Ectodermal cell (in vitro differentiated cells): ENCODE measurements around the gene OR2H1.

Experiments used
- H3K27ac ChIP-seq: 2 replicates; pipeline ENCODE4 v1.7.0; 2013; ENCODE audit warnings: mild to moderate bottlenecking, low read depth, low read length; ENCODE audit not compliant: insufficient read depth, poor library complexity, severe bottlenecking
- H3K27me3 ChIP-seq: 2 replicates; pipeline ENCODE4 v1.7.0; 2013; ENCODE audit warnings: mild to moderate bottlenecking, low read length; ENCODE audit not compliant: insufficient read depth, control insufficient read depth, poor library complexity, severe bottlenecking
- H3K36me3 ChIP-seq: one replicate; pipeline ENCODE4 v1.7.0; 2013; ENCODE audit warnings: low read length; ENCODE audit not compliant: control insufficient read depth, insufficient read depth
- H3K4me1 ChIP-seq: one replicate; pipeline ENCODE4 v1.7.0; 2013; ENCODE audit warnings: low read length; ENCODE audit not compliant: control insufficient read depth, insufficient read depth
- H3K4me3 ChIP-seq: 2 replicates; pipeline ENCODE4 v1.7.0; 2013; ENCODE audit warnings: low read depth, low read length, control low read depth; ENCODE audit not compliant: insufficient read depth
- H3K9me3 ChIP-seq: 2 replicates; pipeline ENCODE4 v1.7.0; 2013; ENCODE audit warnings: mild to moderate bottlenecking, low read length, moderate library complexity; ENCODE audit not compliant: control insufficient read depth
- WGBS, 2 experiments: methylation state at CpG; one replicate each; pipeline ENCODE4 v1.1.7; 2013; ENCODE audit warnings: missing lambda C conversion rate in 2 of 2; 5-methylcytosine and 5-hydroxymethylcytosine counted together

Gene OR2H1

DNA sequence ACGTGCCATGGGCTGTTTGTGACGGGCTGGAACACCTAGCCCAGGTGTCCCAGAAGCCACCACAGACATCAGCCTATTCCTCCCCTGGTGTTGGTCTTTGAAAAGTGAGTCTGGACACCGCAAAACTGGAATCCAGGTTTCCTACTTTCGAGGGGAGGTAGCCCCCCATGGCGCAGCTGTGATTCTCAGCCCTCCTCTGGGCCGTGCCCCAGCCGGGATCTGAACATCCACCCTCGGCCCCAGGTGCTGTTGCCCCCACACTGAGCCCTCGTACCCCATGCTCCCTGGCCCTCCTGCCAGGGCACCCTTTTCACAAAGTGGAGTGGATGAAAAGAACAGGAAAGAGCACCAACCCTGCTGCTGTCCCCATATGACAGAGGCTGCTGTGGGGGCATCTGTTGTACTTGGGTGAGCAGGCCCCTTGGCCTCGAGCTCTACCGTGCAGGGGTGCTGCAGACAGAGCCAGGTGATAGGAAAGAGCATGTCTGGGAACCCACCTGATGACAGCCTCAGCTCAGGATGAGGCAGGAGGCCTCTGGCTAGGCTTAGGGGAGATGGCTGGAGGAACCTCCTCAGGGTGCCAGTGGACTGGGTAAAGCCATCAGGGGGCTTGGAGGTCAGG, 49.6 kb downstream of the OR2H1 start:
- whole genome bisulfite sequencing, 2 experiments = 85 to 91% methylated on average over 11 of the region's 11 CpGs
- H3K9me3 ChIP-seq = no peaks in the 10 kb centered on the region
- H3K4me1 ChIP-seq = peaks cover 3% of the 10 kb centered on the region
- H3K27ac ChIP-seq = no peak overlapping the region
- H3K4me3 ChIP-seq = no peak overlapping the region
- no peaks in the 10 kb centered on the region for H3K36me3 ChIP-seq
- H3K27me3 ChIP-seq = no peaks in the 10 kb centered on the region

- Histone ChIP-seq H3K36me3 (no peaks in the 10 kb centered on the region), H3K27me3 (no peaks in the 10 kb centered on the region), H3K4me3 (no peak overlapping the region), H3K27ac (no peak overlapping the region), H3K4me1 (peaks cover 3% of the 10 kb centered on the region), H3K9me3 (no peaks in the 10 kb centered on the region)
- WGBS, 2 experiments = 92 to 94% methylated on average over 5 of the region's 5 CpGs
Measured at GRCh38 chr6:29507319-29507718, 50.4 kb downstream of the OR2H1 start.

DNA sequence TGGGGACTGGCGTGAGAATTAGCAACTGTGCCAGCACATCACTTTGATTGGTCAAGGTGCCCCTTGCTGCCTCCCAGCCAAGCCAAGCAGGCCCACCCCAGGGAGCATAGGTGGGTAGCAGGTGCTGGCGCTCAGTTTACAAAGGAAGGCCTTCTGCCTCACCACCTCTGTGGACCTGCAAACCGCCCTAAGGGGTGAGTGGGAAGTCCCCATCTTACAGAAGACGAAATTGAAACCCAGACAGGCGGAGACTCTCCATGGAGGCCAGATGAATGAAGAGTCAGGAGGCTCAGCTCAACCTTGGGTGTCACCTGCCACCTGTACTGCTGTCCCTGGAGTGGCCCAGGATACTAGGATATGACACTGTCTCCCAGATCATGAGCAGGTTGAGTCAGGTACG, 52.3 kb downstream of the OR2H1 start:
- H3K36me3 ChIP-seq = no peaks in the 10 kb centered on the region
- no peak overlapping the region for H3K4me3 ChIP-seq
- no peaks in the 10 kb centered on the region for H3K9me3 ChIP-seq
- H3K27me3 ChIP-seq = no peaks in the 10 kb centered on the region
- H3K4me1 ChIP-seq = peaks cover 3% of the 10 kb centered on the region
- 88 to 89% methylated on average over 6 of the region's 6 CpGs for WGBS, 2 experiments
- H3K27ac ChIP-seq = no peak overlapping the region

DNA sequence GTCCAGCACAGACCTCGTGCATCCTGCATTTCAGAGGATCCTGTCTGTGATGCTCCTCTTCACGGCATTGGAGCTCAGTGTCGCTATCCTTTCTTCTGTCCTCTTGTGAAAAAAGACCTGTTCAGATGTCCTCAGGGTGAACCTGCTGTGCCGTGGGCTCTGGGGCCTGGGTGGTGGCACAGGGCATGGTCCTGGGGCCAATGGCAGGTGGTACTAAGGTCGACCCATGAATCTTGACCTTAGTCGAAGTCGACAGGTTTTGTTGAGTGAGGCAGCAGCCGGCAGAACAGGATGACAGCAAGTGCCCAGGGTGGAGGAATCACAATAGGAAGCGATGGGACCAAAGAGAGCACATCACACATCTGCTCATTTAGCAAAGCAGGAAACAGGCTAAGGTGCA, 52.8 kb downstream of the OR2H1 start:
- H3K9me3 ChIP-seq = no peaks in the 10 kb centered on the region
- H3K4me3 ChIP-seq = no peak overlapping the region
- H3K4me1 ChIP-seq = peaks cover 3% of the 10 kb centered on the region
- no peaks in the 10 kb centered on the region for H3K27me3 ChIP-seq
- H3K27ac ChIP-seq = no peak overlapping the region
- no peaks in the 10 kb centered on the region for H3K36me3 ChIP-seq
- WGBS, 2 experiments = 88 to 89% methylated on average over 9 of the region's 9 CpGs

DNA sequence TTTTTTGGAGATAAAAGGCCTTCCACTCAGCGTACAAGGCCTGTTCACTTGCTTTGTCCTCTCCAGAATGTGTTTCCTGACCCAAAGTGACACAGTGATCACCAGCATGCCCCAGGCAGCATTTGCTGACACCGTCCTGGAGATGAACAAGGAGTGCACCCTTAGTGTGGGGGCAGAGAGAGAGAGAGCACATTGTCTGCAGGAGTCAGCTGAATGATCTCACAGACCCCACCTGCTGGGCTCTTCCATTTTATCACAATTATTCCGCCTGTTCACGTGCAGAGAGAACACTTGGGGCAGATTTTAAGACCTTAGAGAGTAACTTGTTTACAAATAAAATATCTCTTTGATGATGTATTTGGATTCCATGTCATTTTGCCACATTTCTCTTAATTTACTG, 53.2 kb downstream of the OR2H1 start:
- H3K9me3 ChIP-seq = no peaks in the 10 kb centered on the region
- peaks cover 3% of the 10 kb centered on the region for H3K4me1 ChIP-seq
- 42 to 63% methylated on average over 2 to 4 of the region's 4 CpGs for WGBS, 2 experiments
- no peak overlapping the region for H3K27ac ChIP-seq
- no peaks in the 10 kb centered on the region for H3K27me3 ChIP-seq
- H3K36me3 ChIP-seq = no peaks in the 10 kb centered on the region
- H3K4me3 ChIP-seq = no peak overlapping the region

DNA sequence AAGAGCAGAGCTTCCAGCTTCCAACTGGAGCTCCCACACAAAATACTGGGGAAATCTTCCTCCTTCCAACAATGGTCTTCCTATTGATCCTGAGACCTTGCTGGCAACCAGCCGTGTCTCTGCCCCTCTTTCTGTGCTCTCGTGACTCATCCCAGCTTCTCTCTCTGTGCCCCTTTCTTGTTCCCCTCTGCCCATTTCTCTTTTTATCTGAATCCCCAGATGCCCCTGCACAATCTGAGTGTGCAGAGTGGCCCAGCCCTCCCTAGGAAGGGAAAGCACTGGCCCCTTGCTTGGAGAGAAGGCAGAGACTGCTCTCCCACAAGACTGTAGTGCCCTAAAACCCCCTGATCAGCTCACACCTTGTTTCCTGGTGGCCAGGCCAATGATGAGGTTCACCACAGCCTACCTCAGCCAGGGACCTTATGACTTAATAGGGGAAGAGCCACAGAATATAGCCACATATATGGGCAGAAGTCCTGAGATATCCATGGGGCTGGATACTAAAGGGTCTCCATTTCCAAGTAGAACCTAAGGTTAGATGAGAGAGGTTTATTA, 53.9 kb downstream of the OR2H1 start:
- H3K27ac ChIP-seq = no peak overlapping the region
- peaks cover 3% of the 10 kb centered on the region for H3K4me1 ChIP-seq
- no peaks in the 10 kb centered on the region for H3K9me3 ChIP-seq
- no peak overlapping the region for H3K4me3 ChIP-seq
- no peaks in the 10 kb centered on the region for H3K27me3 ChIP-seq
- 70 to 82% methylated on average over 2 of the region's 2 CpGs for WGBS, 2 experiments
- no peaks in the 10 kb centered on the region for H3K36me3 ChIP-seq
